DMS153 (cell line): ENCODE results near the gene GRAP2.

Source experiments
- DNase-seq: peaks from one replicate; lab custom pipeline; 2025; lab: John Stamatoyannopoulos, UW

GRAP2 gene

DNA sequence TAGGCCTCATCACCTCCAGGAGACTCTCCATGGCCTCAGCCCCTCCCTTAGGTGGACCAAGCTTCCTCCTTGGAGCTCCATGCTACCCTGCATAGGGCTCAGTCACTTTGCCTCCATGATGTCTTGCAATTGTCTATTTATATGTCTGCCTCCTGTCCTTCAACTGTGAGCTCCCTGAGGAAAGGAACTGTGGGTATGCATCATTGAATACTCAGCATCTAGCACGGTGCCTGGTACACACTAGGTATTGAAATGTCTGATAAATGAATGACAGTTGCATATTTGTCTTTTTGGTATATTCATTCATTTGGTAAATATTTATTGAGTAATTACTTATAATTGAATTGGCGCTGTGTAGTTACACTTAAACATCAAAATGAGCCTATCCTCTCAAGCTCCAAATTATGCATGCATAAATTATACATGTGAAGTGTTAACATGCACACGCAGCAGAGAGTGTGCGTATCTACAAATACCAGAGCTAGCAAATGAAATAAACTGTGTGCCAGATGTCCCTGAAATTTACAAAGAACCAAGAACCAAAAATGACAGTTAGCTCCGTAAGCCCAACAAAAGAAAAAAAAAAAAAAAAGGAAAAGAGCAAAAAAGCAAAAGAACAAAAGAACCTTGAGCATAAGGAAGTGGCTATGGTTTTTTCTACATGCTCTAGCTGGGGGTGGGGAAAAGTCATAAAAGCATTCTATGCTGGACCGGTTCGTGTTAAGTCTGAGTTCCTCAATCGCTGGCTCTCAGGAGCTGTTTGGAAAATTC, 25.2 kb downstream of the GRAP2 start:
- DNase-seq = peak; percentile 40

DNA sequence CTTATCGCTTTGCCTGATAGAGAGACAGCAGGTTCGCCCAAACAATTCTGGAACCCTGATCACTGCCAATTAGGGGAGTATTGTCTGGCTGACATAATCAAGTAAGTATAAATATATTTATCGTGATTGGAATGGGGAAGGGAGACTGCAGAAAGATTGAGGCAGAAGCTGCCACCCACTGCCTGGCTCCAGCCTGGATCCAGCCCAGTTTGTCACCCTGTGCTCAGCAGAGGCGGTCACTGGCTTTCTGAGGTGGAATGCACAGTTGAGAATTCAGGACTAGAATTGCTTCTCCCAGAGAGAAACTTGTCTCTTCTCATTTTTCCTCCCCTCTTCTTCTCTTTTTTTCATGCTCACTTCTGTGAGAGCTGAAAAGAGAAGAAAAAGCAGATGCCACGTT, 25.9 kb downstream of the GRAP2 start:
- DNase-seq = no peak

DNA sequence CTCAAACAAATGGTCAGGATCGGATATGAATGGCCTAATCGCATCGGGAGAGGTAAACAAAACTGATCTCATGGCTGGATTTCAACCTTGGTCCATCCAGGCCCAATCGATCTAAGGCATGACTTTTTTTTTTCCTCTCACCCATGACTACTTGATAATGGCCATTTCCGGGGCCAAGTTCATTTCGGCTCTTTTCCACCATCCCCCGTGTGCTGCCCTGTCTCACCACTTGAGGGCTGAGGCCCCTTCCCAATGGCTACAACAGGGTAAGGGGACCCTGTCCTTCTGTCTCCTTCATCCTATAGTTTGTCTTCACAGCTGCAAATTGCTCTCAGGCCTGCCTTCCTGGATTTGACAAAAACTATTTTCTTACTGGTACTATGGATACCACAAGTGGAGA, 26.7 kb downstream of the GRAP2 start:
- no peak for DNase-seq

DNA sequence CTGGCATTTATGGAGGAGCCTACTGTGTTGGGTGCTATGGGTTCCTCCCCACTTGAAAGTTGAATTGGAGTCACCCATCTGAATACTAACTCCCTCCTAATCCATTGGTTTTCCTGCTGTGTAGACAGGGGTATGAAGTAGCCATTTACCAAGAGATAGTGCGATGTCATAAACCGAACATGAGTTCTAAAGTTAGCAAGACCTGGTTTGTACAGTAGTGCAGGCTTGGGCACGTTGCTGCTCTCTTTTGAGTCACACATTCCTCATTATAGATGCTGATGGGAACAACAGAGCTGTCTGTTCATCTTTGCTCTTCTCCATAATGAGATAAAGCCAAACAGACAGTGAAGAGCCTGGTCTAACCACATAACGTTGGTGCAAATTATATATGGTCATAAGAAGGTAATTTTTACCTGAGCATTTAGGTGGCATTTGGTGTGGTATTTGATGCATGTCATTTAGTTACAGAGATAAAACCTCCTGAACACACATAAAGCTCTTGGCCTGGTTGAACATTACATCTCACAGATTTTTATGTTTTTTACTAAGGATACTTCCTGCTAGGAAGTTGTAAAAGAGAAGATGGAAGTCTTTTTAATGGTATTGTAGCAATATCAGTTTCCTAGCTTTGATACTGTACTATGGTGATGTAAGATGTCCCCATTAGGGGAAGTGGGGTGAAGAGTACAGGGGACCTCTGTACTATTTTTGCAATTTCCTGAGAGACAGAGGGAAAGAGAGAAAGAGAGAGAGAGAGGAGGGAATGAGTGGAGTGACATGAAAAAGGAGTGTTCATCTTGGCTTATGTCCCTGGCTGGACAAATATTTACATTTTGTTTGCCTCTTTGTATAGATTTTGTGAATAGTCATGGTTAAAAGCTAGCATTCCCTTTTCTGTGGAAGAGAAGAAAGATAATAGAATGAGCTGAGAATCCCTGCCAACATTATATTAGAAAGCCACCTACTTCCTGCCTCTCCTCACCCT, 27.9 kb downstream of the GRAP2 start:
- DNase-seq = peak; percentile 49

DNA sequence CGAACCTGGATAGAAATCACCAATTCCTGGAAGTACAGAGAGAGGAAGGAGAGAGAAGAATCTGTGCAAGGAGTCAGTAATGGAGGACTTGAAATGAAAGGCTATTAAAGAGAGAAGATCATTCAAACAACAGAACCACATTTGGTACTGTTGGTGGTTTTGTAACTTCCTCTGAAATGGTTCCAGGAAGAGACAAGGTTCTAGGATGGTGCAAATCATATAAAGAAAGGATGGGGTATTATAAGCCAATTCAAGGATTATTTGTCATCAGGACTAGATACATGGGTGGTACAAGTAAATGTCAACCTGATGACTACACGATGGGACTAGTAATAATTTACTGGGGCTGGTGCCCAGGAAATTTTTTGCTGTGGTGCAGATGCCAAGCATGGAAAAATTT, 30.4 kb downstream of the GRAP2 start:
- no peak for DNase-seq

DNA sequence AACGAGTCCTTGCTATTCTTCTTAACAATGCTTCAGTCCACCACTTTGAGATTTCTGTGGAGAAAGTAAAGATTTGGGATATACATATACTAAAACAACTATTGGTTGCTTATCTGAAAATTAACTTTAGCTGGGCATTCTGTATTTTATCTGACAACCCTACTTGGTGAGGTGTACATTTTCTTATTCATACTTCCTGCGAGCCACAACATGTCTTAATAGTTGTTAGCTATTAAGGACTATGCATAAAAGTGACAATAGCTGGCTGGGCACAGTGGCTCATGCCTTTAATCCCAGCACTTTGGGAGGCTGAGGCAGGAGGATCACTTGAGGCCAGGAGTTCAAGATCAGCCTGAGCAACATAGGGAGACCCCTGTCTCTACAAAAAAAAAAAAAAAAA, 31.3 kb downstream of the GRAP2 start:
- DNase-seq = no peak

DNA sequence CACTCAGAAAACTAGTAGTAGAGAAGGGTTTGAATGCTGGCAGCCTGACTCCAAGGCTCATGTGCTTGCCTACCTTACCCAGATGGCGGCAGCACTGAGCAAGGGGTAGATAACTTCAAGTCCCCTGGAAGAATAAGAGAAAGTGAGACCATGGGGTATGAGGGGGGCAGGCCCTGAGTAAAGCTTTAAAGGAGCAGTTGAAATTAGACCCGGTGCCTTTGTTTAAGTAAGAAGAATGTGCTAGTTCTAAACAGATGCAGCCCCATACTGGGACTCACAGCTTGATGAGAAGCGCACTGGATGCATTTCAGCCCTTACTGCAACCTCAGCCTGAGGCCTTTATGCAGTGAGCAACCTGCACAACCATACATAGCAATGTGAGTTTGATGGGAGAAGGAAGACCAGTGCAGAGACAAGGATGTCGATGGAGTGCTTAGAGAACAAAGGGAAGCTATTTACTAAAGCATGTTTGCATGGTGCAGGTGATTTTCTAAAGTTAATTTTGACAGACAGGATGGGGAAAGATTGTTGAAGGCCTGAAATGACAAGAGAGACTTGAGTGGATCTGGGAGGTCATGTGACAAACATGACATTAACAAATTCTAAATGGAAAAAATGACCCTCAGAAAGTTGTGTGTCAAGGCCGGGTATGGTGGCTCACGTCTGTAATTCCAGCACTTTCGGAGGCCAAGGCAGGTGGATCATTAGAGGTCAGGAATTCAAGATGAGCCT, 32.2 kb downstream of the GRAP2 start:
- no peak for DNase-seq

DNA sequence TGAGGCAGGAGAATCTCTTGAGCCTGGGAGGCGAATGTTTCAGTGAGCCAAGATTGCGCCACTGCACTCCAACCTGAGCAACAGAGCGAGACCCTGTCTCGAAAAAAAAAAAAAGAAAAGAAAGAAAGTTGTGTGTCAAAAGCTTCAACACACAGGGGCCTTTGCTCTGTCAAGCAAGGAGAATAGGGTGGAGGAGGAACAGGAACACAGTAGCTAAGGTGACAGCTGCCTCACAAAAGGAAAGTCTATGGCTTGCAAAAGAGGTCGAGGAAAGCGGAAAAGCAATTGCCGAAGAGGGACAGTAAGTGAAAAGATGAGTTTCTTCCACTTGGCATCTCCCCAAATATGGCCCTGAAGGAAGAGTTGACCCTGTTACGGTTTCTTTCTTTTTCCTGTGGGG, 32.9 kb downstream of the GRAP2 start:
- no peak for DNase-seq

DNA sequence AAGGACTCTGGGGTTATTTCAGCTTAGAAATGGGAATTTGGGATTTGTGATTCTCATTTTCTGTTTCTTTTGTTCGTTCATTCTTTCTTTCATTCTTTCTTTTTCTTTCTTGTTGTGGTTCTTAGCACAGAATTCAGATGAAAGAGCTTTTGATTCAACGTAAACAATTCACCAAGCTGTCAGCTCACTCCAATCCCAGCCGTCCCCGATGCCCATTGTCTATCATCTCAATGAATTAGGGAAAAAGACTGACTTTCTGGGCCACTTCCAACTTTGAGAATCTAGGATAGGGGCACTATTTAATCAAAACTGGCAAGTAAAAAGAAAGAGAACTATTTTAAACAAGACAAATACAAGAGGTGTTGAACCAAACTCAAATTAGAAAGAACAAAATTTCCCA, 34.2 kb downstream of the GRAP2 start:
- DNase-seq = no peak

DNA sequence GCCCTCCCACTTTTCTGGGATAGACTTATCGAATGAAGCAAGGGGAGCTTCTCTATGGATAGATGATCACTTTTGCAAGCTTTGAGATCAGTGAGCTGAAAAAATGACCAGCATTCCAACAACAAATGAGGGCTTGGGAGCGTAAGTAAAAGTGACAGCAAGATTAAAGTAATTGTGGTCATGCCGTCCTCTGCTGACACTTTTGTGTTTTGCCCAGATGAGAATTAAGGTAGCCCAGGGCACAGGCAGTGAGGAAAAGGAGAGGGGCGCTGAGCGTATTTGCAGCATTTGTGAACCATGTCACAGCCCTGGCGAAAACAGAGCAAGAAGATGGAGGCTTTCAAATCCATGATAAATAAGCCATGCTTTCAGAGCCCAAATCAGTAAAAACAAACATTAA, 34.7 kb downstream of the GRAP2 start:
- DNase-seq = no peak

DNA sequence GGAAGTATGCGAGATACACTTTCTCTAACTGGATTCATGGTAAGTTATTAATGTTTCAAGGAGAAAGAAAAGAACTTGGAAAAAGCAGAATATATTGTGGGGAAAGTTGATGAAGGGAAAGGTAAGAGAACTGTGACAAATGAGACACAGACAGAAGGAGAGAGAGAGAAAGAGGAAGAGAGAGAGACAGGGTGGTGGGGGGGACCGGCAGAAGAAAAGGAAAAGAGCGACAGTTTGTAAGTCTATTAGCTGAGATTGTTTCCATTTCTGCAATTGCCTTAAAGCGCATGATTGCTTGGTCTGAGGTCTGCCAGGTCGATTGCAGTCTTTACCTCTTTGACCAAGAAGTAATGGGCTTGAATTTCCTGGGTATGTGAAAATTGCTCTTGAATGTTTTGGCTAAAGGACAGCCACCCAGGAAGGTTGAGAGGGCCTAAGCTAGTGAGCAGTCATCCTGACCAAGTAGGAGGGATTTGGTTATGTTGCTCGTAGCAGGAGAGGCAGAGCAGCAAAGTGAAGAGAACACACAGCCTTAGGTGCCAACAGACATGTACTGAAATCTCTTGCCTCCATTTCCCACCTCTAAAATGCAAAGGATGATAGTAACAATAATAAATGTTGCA, 35.8 kb downstream of the GRAP2 start:
- DNase-seq = no peak

DNA sequence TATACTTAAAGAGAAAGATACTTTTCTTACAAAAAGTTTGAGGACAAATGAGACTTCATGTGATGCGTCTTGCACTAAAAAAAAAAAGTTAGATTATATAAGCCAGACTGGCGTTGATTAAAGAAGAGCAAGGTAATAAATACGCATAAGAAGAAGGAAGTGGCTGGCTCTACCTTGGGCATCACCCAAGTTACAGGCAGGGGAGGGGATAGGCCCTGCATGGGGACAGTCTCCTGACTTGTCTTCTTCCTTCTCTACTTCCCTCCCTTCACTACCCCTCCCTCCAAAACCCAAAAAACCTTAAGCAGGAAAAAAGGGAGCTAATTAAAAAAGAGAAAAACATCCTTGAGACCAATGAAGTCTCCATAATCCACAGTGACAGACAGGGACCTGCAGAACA, 37.0 kb downstream of the GRAP2 start:
- no peak for DNase-seq

DNA sequence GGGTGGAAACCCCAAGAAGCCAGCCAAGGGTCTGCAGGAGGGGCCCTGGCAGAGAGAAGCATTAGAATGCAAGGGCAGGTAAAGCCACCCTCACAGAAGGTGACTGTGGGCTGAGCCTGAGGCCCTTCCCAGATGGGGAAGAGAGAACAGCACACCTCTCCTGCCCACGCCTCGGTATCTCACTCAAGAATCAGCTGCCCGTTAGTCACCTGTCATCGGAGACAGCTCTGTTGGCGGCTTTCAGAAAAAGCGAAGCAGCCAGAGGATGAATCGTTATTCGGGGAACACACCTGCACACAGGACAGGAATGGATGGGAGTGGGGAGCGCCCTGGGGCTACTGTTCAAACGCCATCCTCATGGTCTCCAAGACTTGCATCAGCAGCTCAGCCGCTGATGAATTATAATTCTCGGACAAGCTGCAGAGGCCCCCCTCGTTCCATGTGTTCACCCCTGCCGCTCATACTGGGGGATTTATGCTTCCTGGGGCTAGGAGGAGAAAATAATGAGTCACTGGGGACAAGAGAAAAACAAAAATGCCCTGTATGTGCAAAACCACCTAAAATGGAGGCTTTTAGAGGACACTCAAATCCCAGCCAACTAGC, 37.7 kb downstream of the GRAP2 start:
- DNase-seq = no peak

DNA sequence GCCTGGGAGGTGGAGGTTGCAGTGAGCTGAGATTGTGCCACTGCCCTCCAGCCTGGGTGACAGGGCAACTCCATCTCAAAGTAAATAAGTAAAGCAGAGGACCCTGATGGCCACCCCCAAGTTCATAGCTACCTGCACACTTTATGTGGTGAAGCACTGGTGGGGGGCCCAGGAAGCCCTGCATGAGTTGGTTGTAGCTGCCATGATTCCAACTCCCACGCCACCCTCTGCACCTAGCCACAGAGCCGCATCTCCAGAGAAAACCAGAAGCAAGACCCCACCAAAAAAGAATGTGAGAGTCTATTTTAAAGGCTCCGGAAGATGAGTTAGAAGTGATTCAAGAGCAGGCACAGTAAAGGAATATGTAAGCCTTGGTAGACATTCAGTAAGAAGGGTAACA, 38.9 kb downstream of the GRAP2 start:
- no peak for DNase-seq

DNA sequence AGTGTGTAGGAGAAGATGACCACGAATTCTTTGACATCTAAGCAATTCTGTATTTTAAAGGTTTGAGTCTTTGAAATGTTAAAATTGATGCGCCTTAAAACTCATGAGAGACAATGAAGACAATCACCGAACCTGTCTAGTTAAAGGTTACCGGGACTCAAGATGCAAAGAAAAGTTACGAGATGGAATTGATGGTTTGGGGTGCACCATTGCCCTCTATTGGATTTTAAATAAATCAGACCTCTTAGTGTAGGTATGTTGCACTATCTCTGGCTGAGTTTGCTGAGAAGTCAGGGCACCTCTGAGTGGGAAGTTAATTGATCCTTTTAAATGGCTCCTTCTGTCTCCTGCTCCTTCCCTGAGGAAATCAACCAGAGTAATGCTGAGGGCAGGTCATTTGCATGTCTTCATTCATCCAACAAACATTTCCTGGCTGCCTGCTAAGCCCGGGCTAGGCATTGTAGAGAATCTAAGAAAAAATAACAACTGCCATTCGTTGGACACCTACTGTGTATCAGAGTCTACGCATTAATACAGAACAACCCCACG, 39.9 kb downstream of the GRAP2 start:
- DNase-seq = no peak

DNA sequence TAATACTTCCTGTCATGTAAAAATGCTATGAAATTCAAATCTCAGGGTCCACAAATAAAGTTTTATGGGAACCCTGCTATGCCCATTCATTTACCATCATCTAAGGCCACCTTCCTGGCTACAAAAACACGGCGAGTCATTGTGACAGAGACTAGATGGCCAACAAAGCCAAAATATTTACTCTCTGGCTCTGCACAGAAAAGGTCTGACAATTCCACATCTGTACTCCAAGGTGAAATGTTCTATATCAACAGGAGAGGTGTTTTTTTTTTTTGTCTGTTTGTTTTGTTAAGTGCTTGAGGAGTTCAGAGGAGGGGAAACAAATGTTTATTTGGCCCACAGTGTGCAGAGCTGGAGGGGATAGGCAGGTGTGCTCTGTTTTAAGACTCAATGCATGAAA, 40.7 kb downstream of the GRAP2 start:
- peak; percentile 95 for DNase-seq

DNA sequence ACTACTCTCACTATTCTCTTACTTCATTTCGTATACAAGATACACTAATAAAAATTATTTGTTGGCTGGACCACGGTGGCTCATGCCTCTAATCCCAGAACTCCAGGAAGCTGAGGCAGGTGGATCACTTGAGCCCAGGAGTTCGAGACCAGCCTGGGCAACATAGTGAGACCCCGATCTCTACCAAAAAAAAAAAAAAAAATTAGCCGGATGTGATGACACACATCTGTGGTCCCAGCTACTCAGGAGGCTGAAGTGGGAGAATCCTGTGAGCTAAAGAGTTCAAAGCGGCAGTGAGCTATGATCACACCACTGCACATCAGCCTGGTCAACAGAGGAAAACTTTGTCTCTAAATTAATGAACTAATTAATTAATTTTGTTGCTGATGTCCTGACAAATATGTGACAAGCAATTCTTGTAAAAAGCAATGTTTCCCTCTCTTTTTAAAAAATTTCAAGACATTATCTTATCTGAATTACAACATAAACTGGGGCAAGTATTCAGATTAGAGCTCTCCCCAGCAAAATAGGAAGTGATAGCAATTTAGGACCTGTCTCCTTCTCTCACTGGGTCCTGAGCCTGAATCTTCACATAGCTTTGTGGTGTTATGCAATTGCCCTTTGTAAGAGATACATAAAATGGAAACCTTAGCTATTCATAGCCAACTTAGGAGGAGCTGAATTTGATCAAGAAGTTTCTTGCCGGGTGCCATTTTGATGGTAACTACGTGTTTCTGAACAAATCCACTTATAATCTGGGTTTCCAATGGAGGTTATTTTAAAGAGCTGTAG, 41.8 kb downstream of the GRAP2 start:
- DNase-seq = no peak

DNA sequence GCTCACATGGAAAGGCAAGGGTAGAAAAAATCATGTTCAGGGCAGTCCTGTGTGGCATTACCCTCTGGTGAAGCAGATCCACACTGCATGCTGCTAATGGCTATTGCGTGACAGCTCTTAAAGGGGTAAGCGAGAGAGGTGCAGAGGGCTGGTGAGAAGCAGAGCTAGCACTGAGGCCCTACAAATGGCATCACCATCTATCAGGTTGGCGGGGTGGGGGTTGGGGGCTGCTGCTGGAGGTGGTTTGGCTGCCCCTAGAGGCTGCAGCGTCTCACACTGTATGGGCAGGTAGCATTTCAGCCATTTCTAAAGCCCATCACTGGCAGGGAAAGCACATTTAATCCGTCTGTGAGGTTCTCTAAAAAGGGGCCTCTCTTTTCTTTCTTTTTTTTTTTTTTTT, 42.5 kb downstream of the GRAP2 start:
- peak; percentile 52 for DNase-seq

DNA sequence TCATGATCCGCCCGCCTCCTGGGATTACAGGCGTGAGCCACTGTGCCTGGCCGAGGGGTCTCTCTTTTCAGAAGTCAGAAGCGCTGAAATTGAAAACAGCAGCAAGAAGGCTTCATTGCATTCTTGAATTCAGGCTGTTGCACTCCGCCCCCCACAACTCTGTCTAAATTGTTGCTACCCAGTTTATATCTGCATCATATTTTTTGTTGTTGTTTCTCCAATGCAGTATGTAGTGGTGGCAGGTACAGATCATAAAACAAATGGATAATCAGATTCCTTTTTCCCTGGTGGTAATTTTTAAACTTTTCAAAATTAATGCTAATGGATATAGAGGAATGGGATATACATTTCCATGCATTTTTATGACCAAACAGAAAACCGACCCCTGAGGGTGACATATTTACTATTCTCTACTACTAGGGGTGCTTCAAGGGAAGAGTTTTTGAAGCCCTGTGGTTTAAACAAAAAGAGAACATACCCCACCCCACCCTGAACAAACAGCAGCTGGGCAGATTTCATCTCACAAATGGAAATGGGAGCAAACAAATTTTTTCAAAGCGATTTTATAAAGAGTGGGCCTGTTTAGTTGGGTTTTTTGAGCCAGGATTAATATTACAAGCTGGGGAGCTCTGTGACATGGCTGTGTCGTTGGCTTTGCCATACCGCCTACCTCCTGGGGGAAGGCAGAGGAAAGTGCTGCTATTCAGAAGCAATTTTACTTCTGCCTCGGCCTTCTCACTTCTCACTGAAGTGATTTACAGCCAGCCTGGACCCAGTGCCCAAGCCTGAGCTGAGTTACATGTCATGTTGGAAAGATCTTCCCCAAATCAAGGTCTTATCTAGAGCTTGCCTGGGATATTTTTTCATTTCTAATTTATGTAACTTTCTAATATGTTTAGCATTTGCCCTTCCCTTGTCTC, 43.3 kb downstream of the GRAP2 start:
- DNase-seq = no peak
